Gastrocnemius medialis (tissue), 4 donors: ENCODE results near the gene BNIP2.

Experiments used
- CTCF ChIP-seq, 5 experiments: fragments of 450-650 bp in 3 of 5; fragments of 200-600 bp in 2 of 5; sonication (generic) in 2 of 5; IDR thresholded peaks in 4 of 5; conservative IDR thresholded peaks in 1 of 5; 1 replicate in 4 of 5; 2 replicates in 1 of 5; pipeline ENCODE4 v1.5.1; 2016 to 2019; ENCODE audit warnings: antibody characterized with exemption in 5 of 5, mild to moderate bottlenecking in 3 of 5, moderate library complexity in 3 of 5
- POLR2A ChIP-seq, 2 donors: fragments of 450-650 bp; IDR thresholded peaks; one replicate each; pipeline ENCODE4 v1.6.1; 2017; ENCODE audit warnings: antibody characterized with exemption in 2 of 2, mild to moderate bottlenecking in 2 of 2, moderate library complexity in 2 of 2

DNA sequence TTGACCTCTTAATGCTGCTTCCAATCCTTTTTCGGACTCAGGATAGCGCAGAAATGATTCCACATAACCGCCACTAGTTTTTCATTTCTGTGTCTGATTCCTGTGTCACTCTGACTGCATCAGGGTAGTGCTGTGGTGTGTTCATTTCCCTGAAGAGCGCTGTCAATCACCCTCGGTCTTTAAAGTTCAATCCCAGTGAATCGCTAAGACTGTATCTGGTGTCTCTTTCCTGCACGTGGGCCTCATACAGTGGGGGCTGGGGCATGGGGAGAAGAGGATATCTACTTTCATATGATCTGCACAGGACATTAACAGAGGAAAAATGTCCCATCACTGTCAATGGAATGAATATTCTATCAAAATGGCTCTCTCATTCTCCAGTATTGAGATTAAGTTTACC, 32.9 kb upstream of the BNIP2 start:
- TF ChIP-seq CTCF (IDR thresholded peaks at IDR 0.05 in 4 of 5, conservative IDR thresholded peaks at IDR 0.05 in 1 of 5) (no peak), POLR2A (IDR thresholded peaks at IDR 0.05) (no peak)
